GM18498 (cell line): ENCODE results near the gene TCEAL8.
A peak's percentile ranks its signal among the peaks of the same experiment; 100 is the strongest.
"Not testable (repeated sequence)": the region's sequence is repeated elsewhere in the genome, so short reads cannot be mapped to it uniquely, and the experiment has no call there.

ENCODE experiments used
- ATAC-seq: cut with Tn5 transposase; IDR thresholded peaks from one replicate; pipeline ENCODE4 v1.9.1; 2021; ENCODE audit warnings: mild to moderate bottlenecking, moderate library complexity; ENCODE audit not compliant: unreplicated experiment

Gene TCEAL8

GRCh38 chrX:103254921-103255493 lies at the start of gene TCEAL8:
Gene TCEAL8 (minus strand): TSS chrX:103255155. CDS start chrX:103253979, 1,176 bp downstream.
- ATAC-seq: peak; percentile 99

- no peak for ATAC-seq
Observed at GRCh38 chrX:103304705-103305104, 49.8 kb upstream of the TCEAL8 start.

GRCh38 chrX:103293118-103293517 lies 38.2 kb upstream of the TCEAL8 start:
- no peak for ATAC-seq

DNA sequence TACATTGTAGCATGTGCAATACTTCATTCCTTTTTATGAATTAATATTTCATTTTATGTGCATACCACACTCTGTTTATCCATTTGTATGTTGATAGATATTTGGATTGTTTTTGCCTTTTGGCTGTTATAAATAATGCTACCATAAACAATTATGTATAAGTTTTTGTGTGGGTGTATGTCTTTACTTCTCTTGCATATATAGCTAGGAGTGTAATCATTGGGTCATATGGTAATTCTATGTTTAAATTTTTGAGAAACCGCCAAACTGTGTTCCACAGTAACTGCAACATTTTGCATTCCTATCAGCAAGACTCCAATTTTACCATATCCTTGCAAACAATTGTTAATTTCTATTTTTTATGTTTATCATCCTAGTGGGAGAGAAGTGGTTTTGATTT lies 24.7 kb upstream of the TCEAL8 start:
- no peak for ATAC-seq

DNA sequence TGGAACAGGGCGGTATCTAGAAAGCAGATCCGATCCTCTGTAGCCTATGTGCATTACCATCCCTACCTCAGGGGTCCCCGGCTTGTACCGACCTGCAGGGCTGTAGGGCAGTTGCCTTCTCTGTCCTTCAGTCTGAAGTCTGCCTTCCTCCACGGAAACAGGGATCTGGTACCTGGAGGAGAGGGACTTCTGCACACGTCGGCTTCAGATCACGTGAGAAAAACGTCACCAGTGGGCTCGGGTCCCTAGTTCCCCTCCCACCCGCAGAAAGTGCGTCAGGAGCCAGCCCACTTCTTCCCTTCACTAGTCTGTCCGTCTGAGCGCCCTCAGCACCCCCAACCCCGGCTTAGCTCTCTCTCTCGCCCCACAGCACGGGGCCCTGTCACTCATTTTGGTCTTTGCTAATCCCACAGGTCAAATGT lies 21.6 kb upstream of the TCEAL8 start, which contains the start of gene TCEAL5:
Gene TCEAL5, minus strand, starts transcription at position 170 of the 422 bp plus-strand sequence. CDS start 2,187 bp downstream, outside the sequence.
- ATAC-seq: no peak

- ATAC-seq: no peak
Observed at GRCh38 chrX:103275947-103276567, 21.1 kb upstream of the TCEAL8 start.

GRCh38 chrX:103274284-103274683 lies 19.3 kb upstream of the TCEAL8 start:
- no peak for ATAC-seq

DNA sequence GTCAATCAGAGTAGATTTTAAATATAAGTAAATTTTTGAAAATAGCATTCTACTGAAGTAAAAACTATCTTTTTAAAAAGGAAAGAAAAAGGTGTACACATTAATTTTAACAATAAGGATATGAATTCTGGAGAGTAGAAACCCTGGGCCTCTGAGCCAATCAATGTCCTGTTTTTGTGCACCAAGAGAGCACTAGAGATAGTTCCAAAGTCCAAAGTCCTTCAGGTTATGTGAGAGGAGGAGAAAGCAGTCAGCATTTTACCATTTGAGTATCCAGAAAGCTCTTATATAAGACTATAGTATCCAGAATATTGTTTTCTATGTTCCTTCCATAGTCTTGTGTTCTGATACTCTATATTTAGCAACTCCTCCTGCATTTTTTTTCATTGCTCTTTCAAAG lies 3.3 kb upstream of the TCEAL8 start:
- ATAC-seq: no peak

GRCh38 chrX:103256651-103257050 lies 1.7 kb upstream of the TCEAL8 start:
- ATAC-seq: no peak

- peak; percentile 65 for ATAC-seq
Observed at GRCh38 chrX:103254171-103254824, 657 bp downstream of the TCEAL8 start.

DNA sequence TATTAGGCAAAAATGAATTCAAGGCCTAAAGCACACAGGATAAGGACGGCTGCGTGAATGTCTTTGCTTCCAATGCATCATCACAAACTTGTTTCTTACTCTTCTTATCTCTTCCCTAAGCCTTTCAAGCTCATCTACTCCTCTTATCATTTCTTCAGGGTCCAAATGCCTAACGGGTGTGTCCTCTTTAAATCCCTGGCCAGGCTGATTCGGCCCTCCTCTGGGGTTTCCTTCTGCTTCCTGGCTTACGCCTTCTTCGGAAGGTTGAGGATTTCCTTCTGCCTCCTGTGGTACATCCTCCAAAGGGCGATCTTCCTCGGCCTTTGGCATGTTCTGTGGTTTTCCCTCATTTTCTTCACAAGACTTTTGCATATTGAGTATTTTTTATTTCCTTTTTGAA lies 1.3 kb downstream of the TCEAL8 start:
- no peak for ATAC-seq

- ATAC-seq: no peak
Observed at GRCh38 chrX:103250977-103251376, 4.0 kb downstream of the TCEAL8 start.

GRCh38 chrX:103249805-103250204 lies 5.2 kb downstream of the TCEAL8 start:
- ATAC-seq: no peak

- peak; percentile 54 for ATAC-seq
Observed at GRCh38 chrX:103248553-103248952, 6.4 kb downstream of the TCEAL8 start.

- ATAC-seq: no peak
Observed at GRCh38 chrX:103240155-103240554, 14.8 kb downstream of the TCEAL8 start.

DNA sequence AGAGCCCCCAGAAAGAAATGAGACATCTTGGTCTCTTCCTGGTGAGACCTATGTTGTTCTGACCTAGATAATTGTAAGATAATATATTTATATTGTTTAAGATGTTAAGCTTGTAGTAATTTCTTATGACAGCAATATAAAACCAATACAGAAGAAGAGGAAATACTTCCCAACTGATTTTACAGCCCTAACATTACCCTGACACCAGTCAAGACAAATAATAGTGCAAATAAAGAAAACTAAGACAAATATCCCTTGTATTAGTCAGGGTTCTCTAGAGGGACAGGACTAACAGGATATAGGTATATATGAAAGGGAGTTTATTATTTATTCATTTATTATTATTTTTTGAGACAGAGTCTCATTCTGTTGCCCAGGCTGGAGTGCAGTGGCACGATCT lies 18.7 kb downstream of the TCEAL8 start:
- no peak for ATAC-seq

- not testable (repeated sequence) for ATAC-seq
Observed at GRCh38 chrX:103235608-103236007, 19.3 kb downstream of the TCEAL8 start.

- ATAC-seq: no peak
Observed at GRCh38 chrX:103234869-103235268, 20.1 kb downstream of the TCEAL8 start.

DNA sequence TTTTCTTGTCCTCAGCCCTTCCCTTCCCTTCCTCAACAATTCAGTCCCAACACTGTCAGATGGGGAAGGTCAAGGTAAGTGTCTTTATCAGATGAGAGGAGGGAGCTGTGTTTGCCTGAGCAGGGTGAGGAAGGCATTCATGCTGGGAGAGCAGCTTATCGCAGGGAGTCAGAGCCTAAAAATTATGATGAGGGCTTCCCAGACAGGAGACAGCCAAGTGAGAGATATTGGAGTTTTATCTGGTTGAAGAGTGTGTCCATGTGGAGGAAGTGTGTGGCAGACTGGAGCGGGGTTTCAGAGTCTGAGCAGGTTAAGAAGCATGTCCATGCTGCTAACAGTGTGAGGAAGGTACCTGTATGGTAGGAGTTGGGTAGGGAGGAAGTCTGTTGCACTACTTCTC lies 21.7 kb downstream of the TCEAL8 start:
- no peak for ATAC-seq

DNA sequence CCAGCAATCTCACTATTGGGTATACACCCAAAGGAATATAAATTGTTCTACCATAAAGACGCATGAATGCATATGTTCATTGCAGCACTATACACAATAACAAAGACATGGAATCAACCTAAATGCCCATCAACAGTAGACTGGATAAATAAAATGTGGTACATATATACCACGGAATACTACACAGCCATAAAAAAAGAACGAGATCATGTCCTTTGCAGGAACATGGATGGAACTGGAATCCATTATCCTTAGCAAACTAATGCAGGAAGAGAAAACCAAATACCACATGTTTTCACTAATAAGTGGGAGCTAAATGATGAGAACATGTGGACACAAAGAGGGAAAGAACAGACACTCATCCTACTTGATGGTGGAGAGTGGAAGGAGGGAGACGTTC lies 29.0 kb downstream of the TCEAL8 start:
- ATAC-seq: not testable (repeated sequence)

- ATAC-seq: no peak
Observed at GRCh38 chrX:103220511-103221323, 34.2 kb downstream of the TCEAL8 start.
